Suprapubic skin (tissue), 4 donors: ENCODE data around the gene GFOD2. TPM values are rescaled to one million over a fixed set of nuclear protein-coding genes. Genes with fewer than 3 reads are reported as not detected.

Experiments
- DNase-seq, 2 donors: peaks; one replicate each; pipeline ENCODE4 v3.0.0-alpha.2; 2019; ENCODE audit warnings: low spot score in 2 of 2
- H3K27ac ChIP-seq: fragments of 200-600 bp; sonication (generic); one replicate; pipeline ENCODE4 v1.5.1; 2019
- H3K27me3 ChIP-seq: fragments of 200-600 bp; sonication (generic); one replicate; pipeline ENCODE4 v1.5.1; 2019
- H3K36me3 ChIP-seq: fragments of 200-600 bp; sonication (generic); one replicate; pipeline ENCODE4 v1.5.1; 2019
- H3K4me1 ChIP-seq: fragments of 200-600 bp; sonication (generic); one replicate; pipeline ENCODE4 v1.5.1; 2019
- H3K4me3 ChIP-seq: fragments of 200-600 bp; sonication (generic); one replicate; pipeline ENCODE4 v1.5.1; 2019; ENCODE audit warnings: mild to moderate bottlenecking
- H3K9me3 ChIP-seq: fragments of 200-600 bp; sonication (generic); one replicate; pipeline ENCODE4 v1.5.1; 2019
- CTCF ChIP-seq, 2 donors: fragments of 200-600 bp in 1 of 2; fragments of 450-650 bp in 1 of 2; sonication (generic) in 1 of 2; IDR thresholded peaks; one replicate each; pipeline ENCODE4 v1.5.1; 2016 to 2019; ENCODE audit warnings: antibody characterized with exemption in 2 of 2, mild to moderate bottlenecking in 1 of 2, moderate library complexity in 1 of 2
- EP300 ChIP-seq: sonication (generic); formaldehyde crosslinking; IDR thresholded peaks from one replicate; pipeline ENCODE4 v1.6.1; 2017; ENCODE audit warnings: antibody characterized with exemption
- POLR2A ChIP-seq, 2 donors: fragments of 450-650 bp; IDR thresholded peaks; one replicate each; pipeline ENCODE4 v1.6.1; 2017; ENCODE audit warnings: antibody characterized with exemption in 2 of 2, mild to moderate bottlenecking in 2 of 2, moderate library complexity in 2 of 2
- POLR2AphosphoS5 ChIP-seq, 3 donors: sonication (generic); formaldehyde crosslinking; IDR thresholded peaks; one replicate each; pipeline ENCODE4 v1.6.1; 2017; ENCODE audit warnings: antibody characterized with exemption in 3 of 3
- WGBS: methylation state at CpG from one replicate; pipeline ENCODE4 v1.1.5; 2018; 5-methylcytosine and 5-hydroxymethylcytosine counted together
- total RNA-seq, 4 donors: library from RNA; depleted of rRNA; stranded (reverse); fragments of >200 nt; gene quantifications; one replicate each; pipeline ENCODE4 v1.1.0, GENCODE V29; 2016

GFOD2 gene
- total RNA-seq, 4 donors from 2014 or later: 18.3 to 31.1 (median 25.9) TPM

- 90% methylated on average over 6 of the region's 6 CpGs for WGBS
- TF ChIP-seq POLR2A (IDR thresholded peaks at IDR 0.05) (no peak), EP300 (no peak), POLR2AphosphoS5 (IDR thresholded peaks at IDR 0.05) (no peak), CTCF (IDR thresholded peaks at IDR 0.05) (no peak)
- DNase-seq: no peak
- Histone ChIP-seq H3K4me1 (peaks cover 4% of the 10 kb centered on the region), H3K27me3 (no peaks in the 10 kb centered on the region), H3K36me3 (peaks cover 2% of the 10 kb centered on the region), H3K27ac (no peak overlapping the region), H3K4me3 (no peak overlapping the region), H3K9me3 (no peaks in the 10 kb centered on the region)
Measured at GRCh38 chr16:67750466-67750865, 31.4 kb upstream of the GFOD2 start.

DNA sequence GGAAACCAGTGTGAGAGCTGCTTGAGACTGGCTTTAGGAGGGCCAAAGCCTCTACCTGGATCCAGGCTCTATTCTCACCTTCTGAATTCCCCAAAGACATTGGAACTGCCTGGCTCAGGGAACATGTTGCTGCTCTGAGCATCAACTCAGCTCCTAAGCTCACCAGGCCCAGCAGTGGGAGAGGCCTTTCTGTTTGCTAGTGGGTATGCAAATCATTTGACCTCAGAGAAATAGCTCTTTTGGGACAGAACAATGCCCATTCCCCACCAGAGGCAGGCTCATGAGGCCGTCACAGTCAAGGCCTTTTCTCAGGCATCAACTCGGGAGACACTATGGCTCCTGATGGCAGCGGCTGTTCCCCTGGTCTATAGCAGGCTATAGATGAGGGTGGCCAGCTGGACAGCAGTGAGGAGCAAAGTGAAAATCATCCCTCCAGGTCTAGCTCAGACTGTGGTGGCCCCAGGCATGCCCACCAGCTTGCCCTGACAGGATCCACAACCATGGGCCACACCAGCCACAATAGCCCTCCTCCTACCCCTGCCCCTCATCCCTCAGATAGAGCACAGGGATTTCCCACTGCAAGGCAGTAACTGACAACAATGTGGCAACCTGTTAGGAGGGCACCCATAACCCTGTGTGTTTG lies 30.4 kb upstream of the GFOD2 start:
- no peak for DNase-seq
- peaks cover 4% of the 10 kb centered on the region for H3K4me1 ChIP-seq
- H3K9me3 ChIP-seq: no peaks in the 10 kb centered on the region
- H3K4me3 ChIP-seq: no peak overlapping the region
- WGBS: 100% methylated on average over 1 of the region's 3 CpGs
- no peak for TF ChIP-seq POLR2AphosphoS5 (IDR thresholded peaks at IDR 0.05)
- TF ChIP-seq EP300: no peak
- TF ChIP-seq POLR2A (IDR thresholded peaks at IDR 0.05): no peak
- peaks cover 2% of the 10 kb centered on the region for H3K36me3 ChIP-seq
- no peaks in the 10 kb centered on the region for H3K27me3 ChIP-seq
- no peak overlapping the region for H3K27ac ChIP-seq

DNA sequence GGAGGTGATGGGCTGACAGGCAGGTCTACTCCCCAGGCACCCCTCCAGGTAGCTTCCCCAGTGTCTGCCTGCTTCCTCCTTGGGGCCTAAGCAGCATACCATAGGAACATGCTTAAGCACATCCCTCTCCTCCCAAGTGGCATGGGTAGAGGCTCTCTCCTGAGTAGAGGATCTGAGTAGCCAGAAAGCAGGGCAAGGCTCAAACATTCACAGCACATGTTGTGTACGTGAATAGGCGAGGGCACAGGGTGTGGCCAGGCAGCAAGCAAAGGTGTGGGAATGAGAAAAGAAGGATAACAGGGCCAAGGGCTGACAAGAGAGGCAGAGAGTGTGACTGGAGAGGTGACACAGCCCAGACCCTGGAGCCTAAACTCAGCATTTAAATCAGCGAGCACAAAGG lies 29.7 kb upstream of the GFOD2 start:
- DNase-seq: no peak
- no peak for TF ChIP-seq EP300
- TF ChIP-seq POLR2AphosphoS5 (IDR thresholded peaks at IDR 0.05): no peak
- no peak for TF ChIP-seq POLR2A (IDR thresholded peaks at IDR 0.05)
- TF ChIP-seq CTCF (IDR thresholded peaks at IDR 0.05): no peak
- 65% methylated on average over 3 of the region's 3 CpGs for WGBS
- no peaks in the 10 kb centered on the region for H3K9me3 ChIP-seq
- H3K36me3 ChIP-seq: peaks cover 9% of the 10 kb centered on the region
- no peak overlapping the region for H3K27ac ChIP-seq
- H3K4me3 ChIP-seq: no peak overlapping the region
- no peaks in the 10 kb centered on the region for H3K27me3 ChIP-seq
- peaks cover 4% of the 10 kb centered on the region for H3K4me1 ChIP-seq

DNA sequence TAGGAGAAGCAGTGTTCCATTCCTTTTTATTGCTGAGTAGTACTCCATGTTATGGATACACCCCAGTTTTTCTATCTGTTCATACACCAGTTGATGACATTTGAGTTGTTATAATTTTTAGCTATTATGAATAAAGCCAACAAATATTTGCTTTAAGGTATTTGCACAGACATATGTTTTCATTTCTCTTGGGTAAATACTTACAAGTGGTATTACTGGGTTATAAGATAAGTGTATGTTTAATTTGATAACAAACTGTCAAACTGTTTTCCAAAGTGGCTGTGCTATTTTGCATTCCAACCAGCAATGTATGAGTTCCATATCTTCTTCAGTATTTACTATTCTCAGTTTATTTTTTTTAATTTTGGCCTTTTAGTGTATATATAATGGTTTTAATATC lies 27.7 kb upstream of the GFOD2 start:
- DNase-seq: no peak
- TF ChIP-seq POLR2A (IDR thresholded peaks at IDR 0.05) (no peak), CTCF (IDR thresholded peaks at IDR 0.05) (no peak), EP300 (no peak), POLR2AphosphoS5 (IDR thresholded peaks at IDR 0.05) (no peak)
- H3K27ac ChIP-seq: no peak overlapping the region
- peaks cover 29% of the 10 kb centered on the region for H3K36me3 ChIP-seq
- H3K27me3 ChIP-seq: no peaks in the 10 kb centered on the region
- peaks cover 4% of the 10 kb centered on the region for H3K4me1 ChIP-seq
- no peak overlapping the region for H3K4me3 ChIP-seq
- no peaks in the 10 kb centered on the region for H3K9me3 ChIP-seq

- no peak for TF ChIP-seq CTCF (IDR thresholded peaks at IDR 0.05)
- no peak for TF ChIP-seq POLR2AphosphoS5 (IDR thresholded peaks at IDR 0.05)
- no peak for TF ChIP-seq EP300
- no peak for TF ChIP-seq POLR2A (IDR thresholded peaks at IDR 0.05)
- Histone ChIP-seq H3K27ac (no peak overlapping the region), H3K4me1 (no peaks in the 10 kb centered on the region), H3K27me3 (no peaks in the 10 kb centered on the region), H3K36me3 (peaks cover 54% of the 10 kb centered on the region), H3K9me3 (no peaks in the 10 kb centered on the region), H3K4me3 (no peak overlapping the region)
- WGBS: 81% methylated on average over 4 of the region's 4 CpGs
- no peak for DNase-seq
Measured at GRCh38 chr16:67741118-67741517, 22.0 kb upstream of the GFOD2 start.

- TF ChIP-seq POLR2AphosphoS5 (IDR thresholded peaks at IDR 0.05) (no peak), EP300 (no peak), CTCF (IDR thresholded peaks at IDR 0.05) (no peak)
- 96% methylated on average over 3 of the region's 3 CpGs for WGBS
- peaks cover 54% of the 10 kb centered on the region for H3K36me3 ChIP-seq
- H3K9me3 ChIP-seq: no peaks in the 10 kb centered on the region
- H3K4me1 ChIP-seq: no peaks in the 10 kb centered on the region
- H3K27me3 ChIP-seq: no peaks in the 10 kb centered on the region
- DNase-seq: no peak
- H3K4me3 ChIP-seq: no peak overlapping the region
- H3K27ac ChIP-seq: no peak overlapping the region
Measured at GRCh38 chr16:67740391-67740790, 21.3 kb upstream of the GFOD2 start.
